K562 (cell line): ENCODE results near the gene ASCC3. TPM values are rescaled to one million over a fixed set of nuclear protein-coding genes. Genes with fewer than 3 reads are reported as not detected.

Source experiments
- CBX3 ChIP-seq, 2 experiments: IDR thresholded peaks; 1 replicate in 1 of 2; 2 replicates in 1 of 2; pipeline ENCODE4 v1.6.1; 2012; ENCODE audit warnings: inconsistent platforms in 2 of 2, low read length in 2 of 2, borderline replicate concordance in 1 of 2, control low read depth in 1 of 2
- DACH1 ChIP-seq: fragments of 450-650 bp; IDR thresholded peaks from 2 replicates; pipeline ENCODE4 v1.6.1; 2018; ENCODE audit not compliant: partially characterized antibody
- FOXP4 ChIP-seq: sonication (generic); formaldehyde crosslinking; IDR thresholded peaks from 2 replicates; pipeline ENCODE4 v1.8.0; 2022; ENCODE audit warnings: mild to moderate bottlenecking, missing genetic modification reagents, borderline replicate concordance
- HMGN3 ChIP-seq: IDR thresholded peaks from 2 replicates; pipeline ENCODE4 v1.6.1; 2011; ENCODE audit warnings: borderline replicate concordance, low read depth, mild to moderate bottlenecking, mixed read lengths, low read length; ENCODE audit not compliant: insufficient read length; ENCODE audit errors: extremely low read depth
- ID3 ChIP-seq, 2 experiments: fragments of 250-450 bp in 1 of 2; fragments of 450-650 bp in 1 of 2; sonication (Bioruptor Pico) in 1 of 2; IDR thresholded peaks; 2 replicates each; pipeline versions ENCODE4 v1.6.1 to v1.8.0; 2016 to 2021; ENCODE audit warnings: mild to moderate bottlenecking in 2 of 2, moderate library complexity in 2 of 2, missing compliant biosample characterization in 1 of 2, missing genetic modification characterization in 1 of 2
- MXI1 ChIP-seq: IDR thresholded peaks from 2 replicates; pipeline ENCODE4 v1.6.1; 2011; ENCODE audit warnings: low read depth, mild to moderate bottlenecking, improper control_type of control experiment, low read length
- NFIX ChIP-seq: fragments of 250-450 bp; sonication (Bioruptor Pico); IDR thresholded peaks from 2 replicates; pipeline ENCODE4 v1.4.0; 2020; ENCODE audit warnings: low read depth, mild to moderate bottlenecking, moderate library complexity
- STAG1 ChIP-seq: sonication (generic); formaldehyde crosslinking; IDR thresholded peaks from 2 replicates; pipeline ENCODE4 v1.5.0; 2020; ENCODE audit warnings: missing genetic modification reagents, borderline replicate concordance
- ZFP91 ChIP-seq: sonication (generic); formaldehyde crosslinking; IDR thresholded peaks from 2 replicates; pipeline ENCODE4 v1.8.0; 2022; ENCODE audit warnings: mild to moderate bottlenecking, missing genetic modification reagents
- ZNF778 ChIP-seq: fragments of 450-650 bp; formaldehyde crosslinking; IDR thresholded peaks from 2 replicates; pipeline ENCODE4 v1.4.0; 2020; ENCODE audit warnings: mild to moderate bottlenecking, moderate library complexity
- polyA plus RNA-seq, 8 experiments: library from polyadenylated mRNA; depleted of rRNA in 4 of 8; stranded (reverse) in 5 of 8; unstranded in 3 of 8; fragments of >200 nt; fragmentation: Nextera tagmentation in 2 of 8; fragmentation: Illumina TruSeq in 1 of 8; extraction: Ambion mirVana in 2 of 8; extraction: Trizol in 1 of 8; gene quantifications; 2 replicates each; pipeline versions ENCODE4 v1.2.1 to v1.2.3, GENCODE V29; 2011 to 2014; ENCODE audit warnings: inconsistent platforms in 1 of 8, missing spikeins in 1 of 8
- total RNA-seq, 7 experiments: library from RNA; depleted of rRNA in 6 of 7; stranded (reverse); fragments of >200 nt in 6 of 7; fragmentation: Illumina TruSeq in 2 of 7; extraction: Trizol in 2 of 7; gene quantifications; 2 replicates each; pipeline versions ENCODE4 v1.2.1 to v1.2.3, GENCODE V29; 2011 to 2021; ENCODE audit warnings: low replicate concordance in 1 of 7

Gene ASCC3
- total and polyA plus RNA-seq, 9 of the 15 experiments (the other 6 are each of a cell fraction or from before 2014, with no cell fraction given), result 16.1 to 56.1 (median 33.9) TPM

- no peak; the same call in 1 of the 2 replicates for TF ChIP-seq ZFP91 (CRISPR knock-in tag)
- peak; percentile 85 for TF ChIP-seq HMGN3
- no peak for TF ChIP-seq MXI1
- no peak for TF ChIP-seq NFIX (CRISPR knock-in tag)
- no peak for TF ChIP-seq CBX3 (IDR thresholded peaks at IDR 0.05; ENCODE audit: borderline replicate concordance in 1 of 2, low read length in 2 of 2)
- TF ChIP-seq ZNF778 (CRISPR knock-in tag), result no peak
- TF ChIP-seq FOXP4 (CRISPR knock-in tag), result no peak
- TF ChIP-seq ID3 (CRISPR knock-in tag; IDR thresholded peaks at IDR 0.05), result no peak
- TF ChIP-seq ID3 (tag; IDR thresholded peaks at IDR 0.05), result peak; percentile 13; the same call in 1 of the 2 replicates
- TF ChIP-seq DACH1, result no peak
- TF ChIP-seq STAG1 (CRISPR knock-in tag), result no peak
Observed at GRCh38 chr6:100880853-100881706, at the start of gene ASCC3 (continued).
